B cell (primary cell): ENCODE data around the gene TCF7L1. TPM values are rescaled to one million over a fixed set of nuclear protein-coding genes. Genes with fewer than 3 reads are reported as not detected.
A peak's percentile ranks its signal among the peaks of the same experiment; 100 is the strongest.

Experiments
- ATAC-seq: fragments of 200-7000 bp; cut with Tn5 transposase; one replicate; pipeline ENCODE4 v1.10.0; 2021; ENCODE audit warnings: low read depth, mild to moderate bottlenecking, moderate number of reproducible peaks, moderate library complexity
- CTCF ChIA-PET: fragments of 350-600 bp; sonication (Branson Sonifier 250); formaldehyde crosslinking; loops from one replicate; lab custom pipeline; 2021; ENCODE audit warnings: antibody characterized with exemption, inconsistent platforms; lab: Charles Lee
- POLR2A ChIA-PET: fragments of 350-600 bp; sonication (Branson Sonifier 250); formaldehyde crosslinking; loops from one replicate; lab custom pipeline; 2021; ENCODE audit warnings: antibody characterized with exemption; lab: Charles Lee
- DNase-seq: peaks from one replicate; pipeline ENCODE4 v3.0.0; 2013
- H2AFZ ChIP-seq: 2 replicates; pipeline ENCODE4 v1.6.1; 2012; ENCODE audit warnings: mild to moderate bottlenecking, low read depth, low read length; ENCODE audit not compliant: insufficient read depth, poor library complexity, severe bottlenecking
- H3K27ac ChIP-seq, 2 donors: 1 replicate in 1 of 2; 2 replicates in 1 of 2; pipeline ENCODE4 v1.5.1; 2012 to 2013; ENCODE audit warnings: low read length in 2 of 2, mild to moderate bottlenecking in 2 of 2, moderate library complexity in 1 of 2
- H3K27me3 ChIP-seq, 4 experiments: fragments of 200-600 bp in 1 of 4; sonication (generic) in 1 of 4; replicated peaks in 1 of 4; 1 replicate in 2 of 4; 2 replicates in 2 of 4; pipeline versions ENCODE4 v1.6.1 to v1.7.0; 2013 to 2016; ENCODE audit warnings: low read length in 3 of 4, mild to moderate bottlenecking in 2 of 4, mixed read lengths in 1 of 4, moderate library complexity in 1 of 4; ENCODE audit not compliant: insufficient read depth in 4 of 4, control insufficient read depth in 3 of 4; ENCODE audit errors: control extremely low read depth in 1 of 4
- H3K36me3 ChIP-seq, 2 experiments: replicated peaks in 1 of 2; 1 replicate in 1 of 2; 2 replicates in 1 of 2; pipeline versions ENCODE4 v1.6.1 to v1.7.1; 2013; ENCODE audit warnings: low read length in 1 of 2; ENCODE audit not compliant: insufficient read depth in 2 of 2, control insufficient read depth in 1 of 2; ENCODE audit errors: control extremely low read depth in 1 of 2, extremely low read depth in 1 of 2
- H3K4me1 ChIP-seq, 2 donors: fragments of 200-600 bp in 1 of 2; sonication (generic) in 1 of 2; 1 replicate in 1 of 2; 2 replicates in 1 of 2; pipeline versions ENCODE4 v1.5.1 to v1.6.1; 2013 to 2017; ENCODE audit warnings: low read length in 2 of 2; ENCODE audit not compliant: control insufficient read depth in 2 of 2, insufficient read depth in 2 of 2
- H3K4me2 ChIP-seq: replicated peaks from 2 replicates; pipeline ENCODE3; 2012; ENCODE audit warnings: mild to moderate bottlenecking, low read depth, low read length; ENCODE audit not compliant: poor library complexity, severe bottlenecking
- H3K4me3 ChIP-seq, 5 experiments: fragments of 200-600 bp in 1 of 5; sonication (generic) in 1 of 5; 1 replicate in 3 of 5; 2 replicates in 2 of 5; pipeline versions ENCODE4 v1.5.1 to v1.7.0; 2011 to 2016; ENCODE audit warnings: low read length in 4 of 5, mild to moderate bottlenecking in 4 of 5, low read depth in 2 of 5, control low read depth in 1 of 5, moderate library complexity in 1 of 5; ENCODE audit not compliant: insufficient read depth in 1 of 5; ENCODE audit errors: control extremely low read depth in 1 of 5, extremely low read depth in 1 of 5
- H3K79me2 ChIP-seq: fragments of 200-600 bp; sonication (generic); one replicate; pipeline ENCODE4 v1.6.0; 2016; ENCODE audit warnings: low read length; ENCODE audit not compliant: control insufficient read depth, insufficient read depth
- H3K9ac ChIP-seq: fragments of 200-600 bp; sonication (generic); 2 replicates; pipeline ENCODE4 v1.6.1; 2017; ENCODE audit warnings: mild to moderate bottlenecking, low read length, moderate library complexity
- H3K9me3 ChIP-seq, 3 donors: one replicate each; pipeline versions ENCODE4 v1.6.1 to v1.7.1; 2013; ENCODE audit warnings: low read length in 2 of 3; ENCODE audit not compliant: control insufficient read depth in 2 of 3, insufficient read depth in 1 of 3; ENCODE audit errors: control extremely low read depth in 1 of 3
- H4K20me1 ChIP-seq: 2 replicates; pipeline ENCODE4 v1.6.0; 2012; ENCODE audit warnings: mild to moderate bottlenecking, low read length; ENCODE audit not compliant: insufficient read depth, control insufficient read depth, poor library complexity, severe bottlenecking
- H3K27ac Mint-ChIP-seq: one replicate; pipeline ENCODE4 v1.8.0; 2021; ENCODE audit warnings: mixed read lengths
- H3K27me3 Mint-ChIP-seq: one replicate; pipeline ENCODE4 v1.8.0; 2021; ENCODE audit warnings: mixed read lengths
- H3K4me1 Mint-ChIP-seq: one replicate; pipeline ENCODE4 v1.8.0; 2021; ENCODE audit warnings: mixed read lengths
- H3K4me3 Mint-ChIP-seq: one replicate; pipeline ENCODE4 v1.8.0; 2021; ENCODE audit warnings: mixed read lengths
- H3K9me3 Mint-ChIP-seq: one replicate; pipeline ENCODE4 v1.8.0; 2022; ENCODE audit warnings: mixed read lengths; ENCODE audit not compliant: insufficient read depth
- CTCF ChIP-seq: fragments of 200-600 bp; IDR thresholded peaks from one replicate; pipeline ENCODE4 v1.8.0; 2022; ENCODE audit warnings: antibody characterized with exemption, mild to moderate bottlenecking
- EZH2 ChIP-seq: IDR thresholded peaks from 2 replicates; pipeline ENCODE4 v1.6.1; 2012; ENCODE audit warnings: borderline replicate concordance, low read depth, mild to moderate bottlenecking, moderate library complexity, low read length; ENCODE audit not compliant: insufficient read depth, poor library complexity, severe bottlenecking
- WGBS: methylation state at CpG from one replicate; pipeline ENCODE4 v1.1.5; 2013; ENCODE audit warnings: missing lambda C conversion rate; ENCODE audit not compliant: insufficient coverage; 5-methylcytosine and 5-hydroxymethylcytosine counted together
- intact Hi-C: fragments of 100-400 bp; cut with micrococcal nuclease; formaldehyde crosslinking; loops from one replicate; pipeline ENCODE4 v1.10.0; 2022
- polyA plus RNA-seq: library from polyadenylated mRNA; depleted of rRNA; stranded (reverse); fragments of >200 nt; gene quantifications from 2 replicates; pipeline ENCODE4 v1.2.3, GENCODE V29; 2012
- total RNA-seq, 2 donors: library from RNA; stranded (reverse); fragments of 120-200 nt in 1 of 2; gene quantifications; 1 replicate in 1 of 2; 2 replicates in 1 of 2; pipeline versions ENCODE4 v1.2.3 to v1.2.4, GENCODE V29; 2013 to 2022

TCF7L1 gene
- total and polyA plus RNA-seq, 2 donors (not counting 1 experiment from before 2014, with no cell fraction given), result 0.67 to 0.81 TPM

- H3K27ac ChIP-seq, result no peak overlapping the region
- intact Hi-C loops, result loop anchor here (5.0 to 10.0 kb wide), 2 partner anchors 150 to 208 kb away; no protein-coding TSS in a partner anchor
- POLR2A ChIA-PET, result interaction anchor here (0.7 kb wide), 1 partner anchor 67 kb away, joined by 7 read pairs; no protein-coding TSS in a partner anchor
- DNase-seq, result peak; percentile 9
- 16% methylated on average over 44 of the region's 46 CpGs for WGBS
- H4K20me1 ChIP-seq, result no peaks in the 10 kb centered on the region
- H3K9me3 Mint-ChIP-seq, result no peaks in the 10 kb centered on the region
- no peak overlapping the region for H3K9ac ChIP-seq
- no peaks in the 10 kb centered on the region for H3K79me2 ChIP-seq
- no peak for TF ChIP-seq CTCF
- H3K27me3 Mint-ChIP-seq, result peaks cover 49% of the 10 kb centered on the region
- no peak overlapping the region for H3K27ac Mint-ChIP-seq
- peak overlapping the region; percentile 19 for H2AFZ ChIP-seq
- H3K4me3 Mint-ChIP-seq, result peak overlapping the region; percentile 71
- no peak for ATAC-seq
- H3K9me3 ChIP-seq, result no peaks in the 10 kb centered on the region
- H3K4me3 ChIP-seq, result no peak overlapping the region
- no peaks in the 10 kb centered on the region for H3K36me3 ChIP-seq
- CTCF ChIA-PET, result interaction anchor here (1.2 kb wide), 1 partner anchor 66 kb away, joined by 4 read pairs; no protein-coding TSS in a partner anchor
- peaks cover 16% of the 10 kb centered on the region for H3K4me1 Mint-ChIP-seq
- peaks cover 19 to 21% of the 10 kb centered on the region in 2 donors for H3K4me1 ChIP-seq
- H3K27me3 ChIP-seq, result peaks cover 0 to 60% (median 22%) of the 10 kb centered on the region in 4 experiments
- peak overlapping the region; percentile 91 for H3K4me2 ChIP-seq
Observed at GRCh38 chr2:85134896-85135659, 1.9 kb downstream of the TCF7L1 start.

DNA sequence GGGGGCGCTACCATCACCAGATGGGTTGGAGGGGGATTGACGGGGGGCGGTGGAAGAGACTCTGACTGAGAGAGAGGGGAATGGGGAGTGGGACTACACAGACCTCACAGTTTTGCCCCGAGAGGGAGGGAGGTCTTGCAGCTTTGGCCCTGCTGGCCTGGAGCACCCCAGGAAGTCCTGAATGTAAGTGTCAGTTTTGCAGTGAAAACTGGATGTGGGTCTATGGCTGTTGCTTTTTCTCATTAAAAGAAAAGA, 2.4 kb downstream of the TCF7L1 start:
- peaks cover 0 to 59% (median 21%) of the 10 kb centered on the region in 4 experiments for H3K27me3 ChIP-seq
- Mint-ChIP-seq H3K27me3 (peaks cover 47% of the 10 kb centered on the region), H3K27ac (no peak overlapping the region), H3K4me1 (peaks cover 16% of the 10 kb centered on the region), H3K4me3 (no peak overlapping the region), H3K9me3 (no peaks in the 10 kb centered on the region)
- CTCF ChIA-PET, result no interaction called here
- DNase-seq (no peak), ATAC-seq (no peak)
- H3K79me2 ChIP-seq, result no peaks in the 10 kb centered on the region
- POLR2A ChIA-PET, result interaction anchor here (0.7 kb wide), 1 partner anchor 66 kb away, joined by 7 read pairs; no protein-coding TSS in a partner anchor
- H3K27ac ChIP-seq, result no peak overlapping the region
- no peaks in the 10 kb centered on the region for H3K9me3 ChIP-seq
- H4K20me1 ChIP-seq, result no peaks in the 10 kb centered on the region
- H3K9ac ChIP-seq, result no peak overlapping the region
- no peaks in the 10 kb centered on the region for H3K36me3 ChIP-seq
- H3K4me1 ChIP-seq, result peaks cover 19 to 21% of the 10 kb centered on the region in 2 donors
- intact Hi-C loops, result loop anchor here (10.0 kb wide), 1 partner anchor 149 kb away; no protein-coding TSS in a partner anchor
- no peak for TF ChIP-seq EZH2
- no peak for TF ChIP-seq CTCF
- no peak overlapping the region for H3K4me2 ChIP-seq
- no peak overlapping the region for H3K4me3 ChIP-seq
- WGBS, result 73% methylated on average over 4 of the region's 4 CpGs
- H2AFZ ChIP-seq, result no peak overlapping the region
